NCI-H1417 treated with DMSO at 0.1 percent for 48 hours (cell line): Measurements from ENCODE around the gene PDZK1.
"Not testable (repeated sequence)": the region's sequence is repeated elsewhere in the genome, so short reads cannot be mapped to it uniquely, and the experiment has no call there.

Experiments
- DNase-seq: peaks from one replicate; lab custom pipeline; 2025; lab: John Stamatoyannopoulos, UW

Gene PDZK1

GRCh38 chr1:145707183-145707867, at the start of gene PDZK1:
TSS of gene PDZK1 (minus strand) at chr1:145707368. CDS start at chr1:145688021, 19,347 bp downstream.
- no peak for DNase-seq

- no peak for DNase-seq
These were observed 44.4 kb upstream of the PDZK1 start for GRCh38 chr1:145751491-145752037.

DNA sequence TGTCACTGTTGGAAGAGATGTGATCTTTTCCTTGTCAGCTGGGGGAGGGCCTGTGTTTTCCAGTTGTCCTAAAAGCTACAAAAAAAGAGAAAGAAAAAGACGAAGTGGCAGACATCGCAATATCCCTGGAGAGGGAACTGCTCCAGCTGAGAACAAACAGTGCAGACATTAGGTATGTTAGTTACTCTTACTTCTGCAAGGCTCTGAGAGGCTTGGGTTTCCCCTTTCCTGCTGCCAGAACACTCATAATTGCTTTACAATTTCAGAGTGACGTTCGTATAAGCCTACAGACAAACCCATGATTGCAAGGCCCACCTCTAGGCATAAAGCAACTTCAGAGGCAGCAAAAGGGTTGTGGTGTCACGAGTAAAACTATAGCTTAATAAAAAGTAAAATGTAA, 43.3 kb upstream of the PDZK1 start:
- no peak for DNase-seq

GRCh38 chr1:145747398-145748247, 40.5 kb upstream of the PDZK1 start:
- no peak for DNase-seq

DNA sequence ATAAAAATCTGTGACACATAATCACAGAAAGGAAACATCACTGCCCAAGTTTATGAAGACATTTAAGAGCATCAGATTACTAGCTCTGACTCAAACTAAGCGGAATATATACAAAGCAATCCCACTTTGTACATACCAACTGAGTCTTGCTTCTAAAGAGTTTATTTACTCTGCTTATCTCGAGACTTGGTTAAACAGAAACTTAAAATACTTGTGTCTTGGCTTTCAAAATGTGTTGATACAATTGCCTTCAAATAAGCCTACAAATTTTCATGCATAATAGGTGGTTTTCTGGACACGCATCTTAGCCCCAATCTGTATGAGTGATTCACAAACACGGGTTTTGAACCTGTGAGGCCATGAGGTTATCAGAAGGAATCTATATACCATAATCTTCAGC, 33.1 kb upstream of the PDZK1 start:
- DNase-seq, result no peak

DNA sequence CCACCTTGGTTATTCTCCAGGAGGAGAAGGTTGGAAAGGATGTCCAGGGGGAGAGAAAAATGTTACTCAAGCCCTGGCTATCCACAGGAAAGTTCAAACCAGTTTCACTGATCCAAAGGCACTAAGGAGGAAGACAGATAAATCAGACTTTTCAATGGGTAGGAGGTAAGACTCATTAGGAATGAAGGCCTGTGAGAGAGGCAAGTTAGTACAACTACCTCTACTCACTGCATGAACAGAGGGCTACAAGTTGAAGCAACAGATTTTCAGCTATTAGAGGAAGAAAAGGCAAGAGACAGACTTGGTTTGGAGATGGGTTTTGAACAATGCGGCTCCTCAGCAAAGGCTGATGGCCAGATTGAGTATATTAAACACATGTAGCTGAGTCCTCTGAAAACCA, 29.0 kb upstream of the PDZK1 start:
- DNase-seq, result no peak

DNA sequence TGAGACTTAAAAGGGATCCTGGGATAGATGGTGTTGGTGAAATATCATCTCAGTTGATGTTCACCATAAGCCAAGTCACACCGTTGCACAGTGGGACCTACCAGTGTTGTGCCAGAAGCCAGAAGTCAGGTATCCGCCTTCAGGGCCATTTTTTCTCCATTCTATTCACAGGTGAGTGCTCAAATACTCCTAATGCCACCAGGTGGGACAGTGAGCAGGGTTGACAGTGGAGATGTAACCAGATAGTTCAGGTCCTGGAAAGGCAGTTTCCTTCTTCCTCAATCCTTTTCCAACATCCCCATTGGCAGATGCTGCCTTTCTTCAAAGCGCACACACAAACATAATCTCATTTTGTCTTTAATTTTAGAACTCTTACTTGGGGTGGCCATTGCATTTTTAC, 23.7 kb upstream of the PDZK1 start:
- DNase-seq, result no peak

GRCh38 chr1:145730467-145730866, 23.3 kb upstream of the PDZK1 start:
- no peak for DNase-seq

- DNase-seq, result no peak
These were observed 22.7 kb upstream of the PDZK1 start for GRCh38 chr1:145729666-145730436.

DNA sequence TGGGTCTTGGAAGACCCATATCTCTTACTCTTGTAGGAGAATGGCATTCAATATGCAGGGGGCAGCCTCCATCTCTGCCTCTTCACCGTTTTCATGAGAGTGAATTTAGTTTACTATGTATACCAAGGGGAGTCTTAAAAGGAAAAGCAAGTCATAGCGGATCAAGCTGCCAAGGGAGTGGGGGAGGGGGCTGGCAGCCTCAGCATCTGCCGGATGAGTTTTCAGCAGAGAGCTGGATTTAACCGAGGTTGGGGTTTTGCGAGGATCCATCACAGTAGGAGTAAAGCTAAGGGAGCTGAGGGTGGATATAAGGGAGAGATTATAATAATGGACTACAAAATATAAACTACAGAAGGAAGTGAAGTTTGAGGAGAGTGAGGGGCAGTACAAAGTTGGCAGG, 22.0 kb upstream of the PDZK1 start:
- no peak for DNase-seq

- not testable (repeated sequence) for DNase-seq
These were observed 19.0 kb upstream of the PDZK1 start for GRCh38 chr1:145726193-145726592.

- DNase-seq, result no peak
These were observed 13.9 kb upstream of the PDZK1 start for GRCh38 chr1:145720878-145721671.

GRCh38 chr1:145720556-145720877, 13.3 kb upstream of the PDZK1 start:
- DNase-seq, result no peak

- DNase-seq, result no peak
These were observed 12.3 kb upstream of the PDZK1 start, which contains the start of gene CD160 for GRCh38 chr1:145719230-145720079. TSS of gene CD160 (plus strand) at chr1:145719499. CDS start at chr1:145728328, 8,829 bp downstream.

- DNase-seq, result not testable (repeated sequence)
These were observed 11.3 kb upstream of the PDZK1 start for GRCh38 chr1:145718465-145718864.

DNA sequence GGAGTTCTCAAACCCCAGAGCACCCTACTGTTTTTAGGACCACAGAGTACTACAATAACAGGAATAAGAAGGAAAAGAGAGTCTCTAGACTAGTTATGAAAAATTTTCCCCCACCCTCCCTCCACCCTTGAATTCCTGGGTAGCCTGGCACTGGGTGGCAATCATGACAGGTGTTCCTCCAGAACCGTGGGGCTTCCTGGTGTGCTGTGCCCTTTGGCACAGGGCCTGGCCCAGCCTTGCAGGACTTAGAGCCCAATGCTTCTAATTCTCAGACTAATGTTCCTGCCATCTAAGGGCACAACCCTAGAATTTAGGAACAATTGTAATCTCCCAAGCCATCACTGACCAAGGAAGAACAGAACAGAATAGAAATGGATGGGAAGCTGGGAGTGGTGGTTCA, 10.7 kb upstream of the PDZK1 start:
- DNase-seq, result no peak

GRCh38 chr1:145716641-145717345, 9.6 kb upstream of the PDZK1 start:
- no peak for DNase-seq

DNA sequence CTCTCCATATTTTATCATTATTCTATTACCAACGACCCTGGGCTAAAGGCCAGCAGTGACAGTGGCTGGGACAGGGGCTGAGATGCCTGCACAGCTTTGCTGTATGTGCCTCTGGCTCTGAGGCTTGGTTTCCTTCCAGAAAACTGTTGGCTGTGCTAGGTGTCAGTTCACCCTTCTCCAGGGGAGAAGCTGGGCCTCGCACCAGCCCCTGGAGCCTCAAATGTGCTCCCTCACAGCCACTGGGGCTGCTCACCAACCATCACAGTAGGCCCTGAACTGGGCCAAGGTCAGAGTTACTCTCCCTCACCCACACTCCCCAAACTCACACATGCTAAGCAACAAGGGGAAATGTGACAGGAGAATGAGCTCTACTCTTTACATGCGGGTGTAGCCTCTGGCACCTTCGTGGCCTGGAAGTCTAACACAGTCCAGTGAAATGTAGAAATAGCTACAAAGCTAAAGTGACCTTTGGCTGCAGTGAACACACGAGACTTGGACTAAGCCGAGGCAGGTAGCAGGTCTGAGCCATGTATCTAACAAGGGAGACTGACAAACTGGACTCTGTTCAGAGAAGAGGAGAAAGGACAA, 7.5 kb upstream of the PDZK1 start:
- no peak for DNase-seq

- no peak for DNase-seq
These were observed 4.1 kb upstream of the PDZK1 start for GRCh38 chr1:145711213-145711651.
